Medulla oblongata (tissue), 1 donor: ENCODE results near the gene OSBPL8.
"Not testable (repeated sequence)": the region's sequence is repeated elsewhere in the genome, so short reads cannot be mapped to it uniquely, and the experiment has no call there.

ENCODE experiments used
- DNase-seq: peaks from one replicate; pipeline ENCODE4 v3.0.0-alpha.2; 2015; ENCODE audit errors: extremely low spot score

OSBPL8 gene

GRCh38 chr12:76529226-76529918 is 30.2 kb downstream of the OSBPL8 start:
- peak; percentile 6 for DNase-seq

GRCh38 chr12:76523408-76523807 is 36.2 kb downstream of the OSBPL8 start:
- no peak for DNase-seq

GRCh38 chr12:76520348-76520747 is 39.2 kb downstream of the OSBPL8 start:
- no peak for DNase-seq

- no peak for DNase-seq
Observed at GRCh38 chr12:76519538-76519937, 40.0 kb downstream of the OSBPL8 start.

GRCh38 chr12:76518699-76519098 is 40.9 kb downstream of the OSBPL8 start:
- DNase-seq: no peak

GRCh38 chr12:76515271-76515670 is 44.3 kb downstream of the OSBPL8 start:
- DNase-seq: no peak

GRCh38 chr12:76511116-76511716 is 48.4 kb downstream of the OSBPL8 start:
- DNase-seq: not testable (repeated sequence)

GRCh38 chr12:76508128-76508980 is 51.2 kb downstream of the OSBPL8 start:
- DNase-seq: no peak

GRCh38 chr12:76506149-76506548 is 53.4 kb downstream of the OSBPL8 start:
- DNase-seq: no peak

- no peak for DNase-seq
Observed at GRCh38 chr12:76505050-76505449, 54.5 kb downstream of the OSBPL8 start.

GRCh38 chr12:76504606-76505005 is 55.0 kb downstream of the OSBPL8 start:
- no peak for DNase-seq

GRCh38 chr12:76503957-76504356 is 55.6 kb downstream of the OSBPL8 start:
- no peak for DNase-seq

GRCh38 chr12:76501390-76501789 is 58.2 kb downstream of the OSBPL8 start:
- no peak for DNase-seq

- not testable (repeated sequence) for DNase-seq
Observed at GRCh38 chr12:76499136-76499535, 60.4 kb downstream of the OSBPL8 start.

- no peak for DNase-seq
Observed at GRCh38 chr12:76495556-76495955, 64.0 kb downstream of the OSBPL8 start.

GRCh38 chr12:76491292-76491691 is 68.3 kb downstream of the OSBPL8 start:
- no peak for DNase-seq

- DNase-seq: no peak
Observed at GRCh38 chr12:76490763-76491162, 68.8 kb downstream of the OSBPL8 start.

- no peak for DNase-seq
Observed at GRCh38 chr12:76489737-76490136, 69.8 kb downstream of the OSBPL8 start.

GRCh38 chr12:76486011-76486410 is 73.6 kb downstream of the OSBPL8 start:
- DNase-seq: no peak

- DNase-seq: no peak
Observed at GRCh38 chr12:76480796-76481195, 78.8 kb downstream of the OSBPL8 start.

GRCh38 chr12:76478045-76478444 is 81.5 kb downstream of the OSBPL8 start:
- DNase-seq: no peak

- DNase-seq: not testable (repeated sequence)
Observed at GRCh38 chr12:76472862-76473261, 86.7 kb downstream of the OSBPL8 start.

GRCh38 chr12:76471579-76471978 is 88.0 kb downstream of the OSBPL8 start:
- DNase-seq: no peak
